H1 (cell line): Measurements from ENCODE around the gene SLC22A23.

Experiments used
- CEBPB ChIP-seq: IDR thresholded peaks from 2 replicates; pipeline ENCODE4 v1.6.1; 2012; ENCODE audit warnings: low read depth, low read length
- EZH2 ChIP-seq: fragments of 200-600 bp; sonication (generic); IDR thresholded peaks from 2 replicates; pipeline ENCODE4 v1.7.1; 2012; ENCODE audit warnings: low read depth, mild to moderate bottlenecking, moderate library complexity, low read length, inconsistent platforms; ENCODE audit not compliant: severe bottlenecking
- MAX ChIP-seq: IDR thresholded peaks from 2 replicates; pipeline ENCODE4 v1.6.1; 2012; ENCODE audit warnings: inconsistent platforms
- POLR2AphosphoS5 ChIP-seq: IDR thresholded peaks from 2 replicates; pipeline ENCODE4 v1.6.1; 2011; ENCODE audit warnings: low read depth, low read length
- SP1 ChIP-seq: IDR thresholded peaks from 2 replicates; pipeline ENCODE4 v1.6.1; 2011; ENCODE audit warnings: low read depth, low read length
- TF ChIP-seq, protein P1 (sequence below), 3 experiments: IDR thresholded peaks; 1 replicate in 2 of 3; 2 replicates in 1 of 3; pipeline versions ENCODE4 v1.5.1 to v1.6.1; 2011; ENCODE audit warnings: low read length in 3 of 3, mild to moderate bottlenecking in 3 of 3, inconsistent platforms in 2 of 3, low read depth in 1 of 3, moderate library complexity in 1 of 3; ENCODE audit not compliant: insufficient read depth in 1 of 3; ENCODE audit errors: control extremely low read depth in 1 of 3

GRCh38 chr6:3428247-3428646 lies 28.6 kb downstream of the SLC22A23 start:
- TF ChIP-seq, protein P1, sequence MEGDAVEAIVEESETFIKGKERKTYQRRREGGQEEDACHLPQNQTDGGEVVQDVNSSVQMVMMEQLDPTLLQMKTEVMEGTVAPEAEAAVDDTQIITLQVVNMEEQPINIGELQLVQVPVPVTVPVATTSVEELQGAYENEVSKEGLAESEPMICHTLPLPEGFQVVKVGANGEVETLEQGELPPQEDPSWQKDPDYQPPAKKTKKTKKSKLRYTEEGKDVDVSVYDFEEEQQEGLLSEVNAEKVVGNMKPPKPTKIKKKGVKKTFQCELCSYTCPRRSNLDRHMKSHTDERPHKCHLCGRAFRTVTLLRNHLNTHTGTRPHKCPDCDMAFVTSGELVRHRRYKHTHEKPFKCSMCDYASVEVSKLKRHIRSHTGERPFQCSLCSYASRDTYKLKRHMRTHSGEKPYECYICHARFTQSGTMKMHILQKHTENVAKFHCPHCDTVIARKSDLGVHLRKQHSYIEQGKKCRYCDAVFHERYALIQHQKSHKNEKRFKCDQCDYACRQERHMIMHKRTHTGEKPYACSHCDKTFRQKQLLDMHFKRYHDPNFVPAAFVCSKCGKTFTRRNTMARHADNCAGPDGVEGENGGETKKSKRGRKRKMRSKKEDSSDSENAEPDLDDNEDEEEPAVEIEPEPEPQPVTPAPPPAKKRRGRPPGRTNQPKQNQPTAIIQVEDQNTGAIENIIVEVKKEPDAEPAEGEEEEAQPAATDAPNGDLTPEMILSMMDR (IDR thresholded peaks at IDR 0.05; ENCODE audit: control extremely low read depth in 1 of 3, insufficient read depth in 1 of 3, low read depth in 1 of 3, low read length in 3 of 3): no peak
- TF ChIP-seq MAX (no peak), POLR2AphosphoS5 (no peak), SP1 (no peak), EZH2 (no peak), CEBPB (no peak)
